IMR-90 (cell line): Measurements from ENCODE around the gene KTN1. TPM values are rescaled to one million over a fixed set of nuclear protein-coding genes. Genes with fewer than 3 reads are reported as not detected.

ENCODE experiments used
- ATAC-seq: fragments of 200-7000 bp; cut with Tn5 transposase; 2 replicates; pipeline ENCODE4 v1.9.1; 2020; ENCODE audit warnings: low read depth, mild to moderate bottlenecking, moderate library complexity
- BruUV-seq: library from RNA; stranded (reverse); fragments of 400-500 nt; replicated peaks from 2 replicates; lab custom pipeline; 2021; lab: Mats Ljungman, UMichigan
- CTCF ChIA-PET: fragments of 300-600 bp; formaldehyde crosslinking; extraction: SDS; loops from one replicate; lab custom pipeline; 2021; ENCODE audit warnings: antibody characterized with exemption; lab: Yijun Ruan, JAX
- POLR2A ChIA-PET: fragments of 300-600 bp; sonication (Branson Sonifier 250); formaldehyde crosslinking; loops from one replicate; lab custom pipeline; 2022; ENCODE audit warnings: antibody characterized with exemption; ENCODE audit not compliant: unreplicated experiment; lab: Charles Lee
- DNase-seq: peaks from one replicate; pipeline ENCODE4 v3.0.0; 2013
- H2AFZ ChIP-seq: replicated peaks from 2 replicates; pipeline ENCODE3; 2013; ENCODE audit warnings: low read length, mild to moderate bottlenecking; ENCODE audit not compliant: poor library complexity
- H2AK5ac ChIP-seq: 2 replicates; pipeline ENCODE4 v1.6.1; 2013; ENCODE audit warnings: low read depth, low read length, inconsistent platforms
- H2AK9ac ChIP-seq: replicated peaks from 2 replicates; pipeline ENCODE3; 2013; ENCODE audit warnings: mild to moderate bottlenecking, low read depth, low read length, moderate library complexity; ENCODE audit not compliant: poor library complexity
- H2BK120ac ChIP-seq: 2 replicates; pipeline ENCODE4 v1.6.1; 2013; ENCODE audit warnings: low read depth, low read length, inconsistent platforms
- H2BK15ac ChIP-seq: 3 replicates; pipeline ENCODE4 v1.6.1; 2013; ENCODE audit warnings: low read depth, low read length, inconsistent platforms
- H2BK20ac ChIP-seq: 2 replicates; pipeline ENCODE4 v1.6.1; 2013; ENCODE audit warnings: low read depth, mild to moderate bottlenecking, inconsistent platforms, low read length, moderate library complexity
- H2BK5ac ChIP-seq: 2 replicates; pipeline ENCODE4 v1.6.1; 2013; ENCODE audit warnings: mild to moderate bottlenecking, low read depth, low read length, inconsistent platforms; ENCODE audit not compliant: poor library complexity, severe bottlenecking
- H3K14ac ChIP-seq: replicated peaks from 2 replicates; pipeline ENCODE4 v1.6.1; 2013; ENCODE audit warnings: low read depth, low read length, inconsistent platforms
- H3K18ac ChIP-seq: 2 replicates; pipeline ENCODE4 v1.6.1; 2013; ENCODE audit warnings: low read depth, low read length, control low read depth
- H3K23ac ChIP-seq: 2 replicates; pipeline ENCODE4 v1.6.1; 2013; ENCODE audit warnings: low read depth, low read length, inconsistent platforms
- H3K27ac ChIP-seq: 2 replicates; pipeline ENCODE4 v1.5.1; 2013; ENCODE audit warnings: mild to moderate bottlenecking, control low read depth, low read length; ENCODE audit not compliant: insufficient read depth
- H3K27me3 ChIP-seq: 2 replicates; pipeline ENCODE4 v1.6.1; 2013; ENCODE audit warnings: low read length; ENCODE audit not compliant: control insufficient read depth, insufficient read depth
- H3K36me3 ChIP-seq: 2 replicates; pipeline ENCODE4 v1.6.1; 2013; ENCODE audit warnings: low read length, mixed read lengths; ENCODE audit not compliant: control insufficient read depth, insufficient read depth
- H3K4ac ChIP-seq: 2 replicates; pipeline ENCODE4 v1.6.1; 2013; ENCODE audit warnings: low read depth, low read length, inconsistent platforms
- H3K4me1 ChIP-seq: 2 replicates; pipeline ENCODE4 v1.6.1; 2013; ENCODE audit warnings: low read length, mixed read lengths; ENCODE audit not compliant: control insufficient read depth, insufficient read depth
- H3K4me2 ChIP-seq: 2 replicates; pipeline ENCODE4 v1.6.1; 2013; ENCODE audit warnings: low read depth, mild to moderate bottlenecking, control low read depth, low read length, moderate library complexity
- H3K4me3 ChIP-seq: 2 replicates; pipeline ENCODE4 v1.5.1; 2013; ENCODE audit warnings: low read depth, mild to moderate bottlenecking, control low read depth, low read length, moderate library complexity; ENCODE audit not compliant: insufficient read depth
- H3K56ac ChIP-seq: 2 replicates; pipeline ENCODE4 v1.6.1; 2013; ENCODE audit warnings: low read length, inconsistent platforms; ENCODE audit not compliant: insufficient read depth; ENCODE audit errors: extremely low read depth
- H3K79me1 ChIP-seq, 2 experiments: 2 replicates each; pipeline ENCODE4 v1.6.1; 2013; ENCODE audit warnings: low read length in 2 of 2, inconsistent platforms in 1 of 2, low read depth in 1 of 2
- H3K9ac ChIP-seq: 2 replicates; pipeline ENCODE4 v1.6.1; 2013; ENCODE audit warnings: low read depth, low read length, control low read depth
- H3K9me1 ChIP-seq: 2 replicates; pipeline ENCODE4 v1.6.1; 2013; ENCODE audit warnings: low read length, inconsistent platforms; ENCODE audit not compliant: insufficient read depth
- H3K9me3 ChIP-seq: 2 replicates; pipeline ENCODE4 v1.6.1; 2013; ENCODE audit warnings: low read length; ENCODE audit not compliant: control insufficient read depth, insufficient read depth
- H4K20me1 ChIP-seq: 2 replicates; pipeline ENCODE4 v1.6.1; 2013; ENCODE audit warnings: low read length, inconsistent platforms; ENCODE audit not compliant: insufficient read depth
- H4K5ac ChIP-seq: 2 replicates; pipeline ENCODE4 v1.6.1; 2013; ENCODE audit warnings: mild to moderate bottlenecking, low read depth, low read length, control low read depth
- H4K8ac ChIP-seq, 2 experiments: 2 replicates each; pipeline ENCODE4 v1.6.1; 2013; ENCODE audit warnings: low read depth in 2 of 2, low read length in 2 of 2, control low read depth in 1 of 2, inconsistent platforms in 1 of 2
- H4K91ac ChIP-seq: 2 replicates; pipeline ENCODE4 v1.6.1; 2013; ENCODE audit warnings: low read depth, low read length, inconsistent platforms; ENCODE audit not compliant: insufficient read depth
- BHLHE40 ChIP-seq: fragments of 150-350 bp; IDR thresholded peaks from 2 replicates; pipeline ENCODE4 v1.6.1; 2016; ENCODE audit warnings: mild to moderate bottlenecking, low read depth, low read length
- MAFK ChIP-seq: IDR thresholded peaks from 2 replicates; pipeline ENCODE4 v1.6.1; 2012; ENCODE audit warnings: low read depth, low read length, improper control_type of control experiment
- NFE2L2 ChIP-seq: fragments of 150-350 bp; IDR thresholded peaks from 2 replicates; pipeline ENCODE4 v1.6.1; 2016; ENCODE audit warnings: low read depth, mild to moderate bottlenecking, low read length
- WGBS, 2 experiments: methylation state at CpG; one replicate each; pipeline versions ENCODE4 v1.1.5 to v1.1.7; 2013; ENCODE audit warnings: missing lambda C conversion rate in 2 of 2; ENCODE audit not compliant: insufficient read length in 1 of 2; ENCODE audit errors: extremely low coverage in 2 of 2; 5-methylcytosine and 5-hydroxymethylcytosine counted together
- dilution Hi-C: fragments of 300-500 bp; cut with HindIII; formaldehyde crosslinking; loops from one replicate; pipeline ENCODE4 v1.14.3; 2018; ENCODE audit warnings: low sequenced_read_pairs; ENCODE audit not compliant: unreplicated experiment
- in situ Hi-C: fragments of 300-500 bp; cut with MboI; formaldehyde crosslinking; loops from 3 replicates; pipeline ENCODE4 v1.14.3; 2019; ENCODE audit warnings: low sequenced_read_pairs, inconsistent platforms, mixed read lengths
- intact Hi-C: fragments of 100-400 bp; cut with micrococcal nuclease; formaldehyde crosslinking; loops from 2 replicates; pipeline ENCODE4 v1.10.0; 2022
- polyA plus RNA-seq, 3 experiments: library from polyadenylated mRNA; depleted of rRNA; stranded (reverse); fragments of >200 nt; gene quantifications; 2 replicates each; pipeline ENCODE4 v1.2.3, GENCODE V29; 2012; ENCODE audit warnings: low replicate concordance in 1 of 3
- total RNA-seq: library from RNA; depleted of rRNA; stranded (reverse); fragments of >200 nt; gene quantifications from 2 replicates; pipeline ENCODE4 v1.2.3, GENCODE V29; 2012
- TF ChIP-seq, protein P1 (sequence below): conservative IDR thresholded peaks from 2 replicates; pipeline ENCODE4 v1.5.1; 2012; ENCODE audit warnings: mild to moderate bottlenecking, low read depth, low read length, improper control_type of control experiment

KTN1 gene
- total and polyA plus RNA-seq, 2 of the 4 experiments (the other 2 are of a cell fraction), result 42.1 to 57.2 TPM

DNA sequence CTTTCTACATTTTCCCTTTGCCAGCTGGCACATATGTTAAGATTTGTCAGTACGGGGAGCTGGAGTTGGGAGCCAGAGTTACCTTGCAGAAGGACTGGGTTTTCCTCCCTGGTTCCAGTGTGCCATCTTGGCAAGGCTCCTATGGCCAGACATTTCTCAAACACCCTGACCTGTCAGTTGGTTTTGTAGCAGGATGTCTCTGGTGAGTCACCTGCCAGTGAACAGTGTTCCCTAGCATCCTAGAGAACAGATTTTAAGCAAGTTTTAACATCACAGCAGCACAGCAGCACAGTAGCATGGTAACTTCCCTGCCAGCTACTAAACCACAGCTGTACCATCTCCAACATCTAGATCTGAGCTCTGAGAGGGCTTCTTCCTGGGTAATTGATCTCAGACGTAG is 26.2 kb upstream of the KTN1 start:
- H4K91ac ChIP-seq, result no peak overlapping the region
- intact Hi-C loops, result no loop called here
- CTCF ChIA-PET, result no interaction called here

More for the DNA sequence above, 26.2 kb upstream of the KTN1 start:
- Histone ChIP-seq H2AK5ac (no peak overlapping the region), H2BK120ac (no peak overlapping the region), H3K9me3 (peaks cover 5% of the 10 kb centered on the region), H2AFZ (no peak overlapping the region), H3K4me3 (no peak overlapping the region), H3K4ac (no peak overlapping the region), H3K79me1 (no peaks in the 10 kb centered on the region), H3K36me3 (no peaks in the 10 kb centered on the region), H3K56ac (no peak overlapping the region), H2AK9ac (no peak overlapping the region), H3K4me1 (peaks cover 3% of the 10 kb centered on the region; the same call in 1 of the 2 replicates), H3K27me3 (no peaks in the 10 kb centered on the region), H3K27ac (no peak overlapping the region), H3K9ac (no peak overlapping the region), H2BK15ac (no peak overlapping the region), H2BK20ac (no peak overlapping the region), H2BK5ac (no peak overlapping the region), H3K14ac (no peak overlapping the region), H4K8ac (no peak overlapping the region), H3K4me2 (no peak overlapping the region), H3K9me1 (peaks cover 4% of the 10 kb centered on the region), H4K5ac (no peak overlapping the region), H3K23ac (0 out of 2 replicates have a peak overlapping the region, but pooled peaks have one; percentile 20), H4K20me1 (no peaks in the 10 kb centered on the region; the same call in 1 of the 2 replicates), H3K18ac (no peak overlapping the region)
- POLR2A ChIA-PET, result no interaction called here
- dilution Hi-C loops (no loop called here), in situ Hi-C loops (no loop called here)
- no TSS peak for BruUV-seq
- no CpG with 5 or more reads among the region's 2 CpGs for WGBS, 2 experiments
- DNase-seq (no peak), ATAC-seq (no peak)
- TF ChIP-seq, protein P1, sequence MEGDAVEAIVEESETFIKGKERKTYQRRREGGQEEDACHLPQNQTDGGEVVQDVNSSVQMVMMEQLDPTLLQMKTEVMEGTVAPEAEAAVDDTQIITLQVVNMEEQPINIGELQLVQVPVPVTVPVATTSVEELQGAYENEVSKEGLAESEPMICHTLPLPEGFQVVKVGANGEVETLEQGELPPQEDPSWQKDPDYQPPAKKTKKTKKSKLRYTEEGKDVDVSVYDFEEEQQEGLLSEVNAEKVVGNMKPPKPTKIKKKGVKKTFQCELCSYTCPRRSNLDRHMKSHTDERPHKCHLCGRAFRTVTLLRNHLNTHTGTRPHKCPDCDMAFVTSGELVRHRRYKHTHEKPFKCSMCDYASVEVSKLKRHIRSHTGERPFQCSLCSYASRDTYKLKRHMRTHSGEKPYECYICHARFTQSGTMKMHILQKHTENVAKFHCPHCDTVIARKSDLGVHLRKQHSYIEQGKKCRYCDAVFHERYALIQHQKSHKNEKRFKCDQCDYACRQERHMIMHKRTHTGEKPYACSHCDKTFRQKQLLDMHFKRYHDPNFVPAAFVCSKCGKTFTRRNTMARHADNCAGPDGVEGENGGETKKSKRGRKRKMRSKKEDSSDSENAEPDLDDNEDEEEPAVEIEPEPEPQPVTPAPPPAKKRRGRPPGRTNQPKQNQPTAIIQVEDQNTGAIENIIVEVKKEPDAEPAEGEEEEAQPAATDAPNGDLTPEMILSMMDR, result no peak
- TF ChIP-seq BHLHE40 (no peak), NFE2L2 (no peak), MAFK (no peak)
